Skeletal muscle tissue (tissue), 4 donors: Measurements from ENCODE around the gene TCP11. TPM values are rescaled to one million over a fixed set of nuclear protein-coding genes. Genes with fewer than 3 reads are reported as not detected.
A peak's percentile ranks its signal among the peaks of the same experiment; 100 is the strongest.
"Not testable (repeated sequence)": the region's sequence is repeated elsewhere in the genome, so short reads cannot be mapped to it uniquely, and the experiment has no call there.

ENCODE experiments used
- H3K27ac ChIP-seq: one replicate; pipeline ENCODE4 v1.7.0; 2013; ENCODE audit warnings: mild to moderate bottlenecking, low read depth, low read length, inconsistent platforms
- H3K27me3 ChIP-seq, 3 donors: one replicate each; pipeline ENCODE4 v1.7.0; 2013; ENCODE audit warnings: low read length in 3 of 3; ENCODE audit not compliant: control insufficient read depth in 3 of 3, insufficient read depth in 3 of 3
- H3K36me3 ChIP-seq, 3 donors: one replicate each; pipeline ENCODE4 v1.7.0; 2013; ENCODE audit warnings: low read length in 3 of 3; ENCODE audit not compliant: control insufficient read depth in 3 of 3, insufficient read depth in 3 of 3
- H3K4me1 ChIP-seq, 3 donors: one replicate each; pipeline ENCODE4 v1.7.0; 2013; ENCODE audit warnings: low read length in 3 of 3, mild to moderate bottlenecking in 3 of 3; ENCODE audit not compliant: control insufficient read depth in 3 of 3, insufficient read depth in 3 of 3
- H3K4me3 ChIP-seq, 3 donors: one replicate each; pipeline ENCODE4 v1.7.0; 2013; ENCODE audit warnings: low read length in 3 of 3
- H3K9ac ChIP-seq, 3 donors: one replicate each; pipeline ENCODE4 v1.7.0; 2013; ENCODE audit warnings: low read length in 3 of 3, mild to moderate bottlenecking in 3 of 3, moderate library complexity in 2 of 3, low read depth in 1 of 3
- H3K9me3 ChIP-seq, 3 donors: one replicate each; pipeline ENCODE4 v1.7.0; 2013; ENCODE audit warnings: low read length in 3 of 3; ENCODE audit not compliant: control insufficient read depth in 3 of 3
- total RNA-seq: library from RNA; depleted of rRNA; stranded (reverse); fragments of >200 nt; gene quantifications from one replicate; pipeline ENCODE4 v1.2.3, GENCODE V29; 2014
- donor health status: Osteomylitis.

Gene TCP11
- total RNA-seq, 1 donor from 2014 or later = not detected

GRCh38 chr6:35139924-35140638, 1.1 kb downstream of the TCP11 start:
- no peak overlapping the region for H3K4me3 ChIP-seq
- H3K9ac ChIP-seq = peak overlapping the region in 1 of 3 donors; percentile 12
- no peak overlapping the region for H3K27ac ChIP-seq
- no peaks in the 10 kb centered on the region for H3K36me3 ChIP-seq
- peaks cover 0 to 5% (median 4%) of the 10 kb centered on the region in 3 donors for H3K27me3 ChIP-seq
- H3K9me3 ChIP-seq = no peaks in the 10 kb centered on the region
- peaks cover 0 to 6% (median 0%) of the 10 kb centered on the region in 3 donors for H3K4me1 ChIP-seq

DNA sequence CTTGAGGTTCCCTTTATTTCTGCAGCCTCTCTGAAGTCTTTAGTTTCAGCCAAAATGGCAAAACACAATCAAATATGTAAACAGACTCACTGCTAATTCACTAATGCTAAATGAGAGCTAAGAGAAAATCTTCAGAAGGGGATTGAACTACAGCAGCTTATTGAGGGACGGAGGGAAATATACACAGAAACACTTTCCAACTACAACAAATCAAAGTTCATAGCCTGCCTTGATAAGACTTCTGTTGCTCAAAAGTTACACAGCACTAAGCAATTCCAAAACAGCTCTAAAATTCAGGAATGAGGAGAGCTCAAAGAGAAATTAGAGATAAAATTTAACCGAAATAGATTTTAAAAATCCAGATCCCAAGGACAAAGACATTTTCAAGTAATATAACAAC, 1.7 kb downstream of the TCP11 start:
- no peak overlapping the region for H3K27ac ChIP-seq
- no peaks in the 10 kb centered on the region for H3K36me3 ChIP-seq
- H3K27me3 ChIP-seq = peaks cover 0 to 5% (median 4%) of the 10 kb centered on the region in 3 donors
- H3K9me3 ChIP-seq = no peaks in the 10 kb centered on the region
- H3K9ac ChIP-seq = no peak overlapping the region
- no peak overlapping the region for H3K4me3 ChIP-seq
- H3K4me1 ChIP-seq = peaks cover 0 to 6% (median 0%) of the 10 kb centered on the region in 3 donors

GRCh38 chr6:35138191-35138590, 2.9 kb downstream of the TCP11 start:
- not testable (repeated sequence) for H3K9ac ChIP-seq, H3K4me1 ChIP-seq, H3K27me3 ChIP-seq, H3K27ac ChIP-seq, H3K9me3 ChIP-seq, H3K4me3 ChIP-seq, H3K36me3 ChIP-seq

GRCh38 chr6:35136185-35136584, 5.0 kb downstream of the TCP11 start:
- H3K27ac ChIP-seq = no peak overlapping the region
- no peaks in the 10 kb centered on the region for H3K9me3 ChIP-seq
- H3K4me3 ChIP-seq = no peak overlapping the region
- no peak overlapping the region for H3K9ac ChIP-seq
- H3K36me3 ChIP-seq = no peaks in the 10 kb centered on the region
- H3K4me1 ChIP-seq = peaks cover 0 to 3% (median 0%) of the 10 kb centered on the region in 3 donors
- H3K27me3 ChIP-seq = peaks cover 0 to under 1% (median under 1%) of the 10 kb centered on the region in 3 donors

DNA sequence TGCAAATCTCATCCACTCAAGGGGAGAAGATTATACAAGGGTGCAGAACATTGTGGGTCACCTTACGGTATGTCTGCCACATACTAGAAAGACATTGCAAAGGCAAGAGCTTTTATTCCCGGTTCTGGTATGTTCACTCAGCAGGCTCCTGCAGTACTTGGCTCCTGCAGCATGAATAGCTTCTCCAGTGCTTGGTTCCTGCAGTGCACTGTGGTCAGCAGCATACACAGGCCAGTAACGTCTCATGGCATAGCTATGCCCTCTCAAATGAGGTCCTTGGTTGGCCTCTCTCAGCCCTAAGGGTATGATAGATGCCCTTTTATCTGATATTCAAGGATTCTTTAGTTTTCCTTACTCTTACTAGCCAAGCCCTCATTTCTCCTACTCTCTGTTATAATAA, 12.6 kb downstream of the TCP11 start:
- no peaks in the 10 kb centered on the region for H3K9me3 ChIP-seq
- H3K27ac ChIP-seq = no peak overlapping the region
- no peak overlapping the region for H3K4me3 ChIP-seq
- no peak overlapping the region for H3K9ac ChIP-seq
- no peaks in the 10 kb centered on the region for H3K27me3 ChIP-seq
- H3K4me1 ChIP-seq = no peaks in the 10 kb centered on the region
- H3K36me3 ChIP-seq = no peaks in the 10 kb centered on the region

- H3K9me3 ChIP-seq = no peaks in the 10 kb centered on the region
- H3K9ac ChIP-seq = no peak overlapping the region
- H3K4me1 ChIP-seq = no peaks in the 10 kb centered on the region
- H3K36me3 ChIP-seq = no peaks in the 10 kb centered on the region
- H3K4me3 ChIP-seq = no peak overlapping the region
- H3K27me3 ChIP-seq = no peaks in the 10 kb centered on the region
- H3K27ac ChIP-seq = no peak overlapping the region
Measured at GRCh38 chr6:35128042-35128441, 13.1 kb downstream of the TCP11 start.

DNA sequence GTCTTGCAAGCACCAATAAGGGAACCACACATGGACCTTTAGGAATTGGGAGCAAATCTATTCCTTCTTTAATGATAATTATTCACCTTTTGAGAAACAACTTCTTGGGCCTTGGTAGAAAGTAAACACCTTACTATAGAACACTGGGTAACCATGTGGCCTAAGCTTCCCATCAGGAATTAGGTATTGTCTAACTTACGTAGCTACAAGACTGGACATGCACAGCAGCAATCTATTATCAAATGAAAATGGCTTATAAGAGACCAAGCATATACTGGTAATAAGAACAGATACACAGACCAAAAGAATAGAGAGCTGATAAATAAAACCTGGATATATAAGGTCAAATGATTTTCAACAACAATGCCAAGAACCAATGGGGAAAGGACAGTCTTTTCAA, 16.8 kb downstream of the TCP11 start:
- Histone ChIP-seq H3K27me3 (peaks cover 0 to 2% (median 0%) of the 10 kb centered on the region in 3 donors), H3K9me3 (no peaks in the 10 kb centered on the region), H3K27ac (no peak overlapping the region), H3K9ac (no peak overlapping the region), H3K36me3 (no peaks in the 10 kb centered on the region), H3K4me3 (no peak overlapping the region), H3K4me1 (no peaks in the 10 kb centered on the region)

DNA sequence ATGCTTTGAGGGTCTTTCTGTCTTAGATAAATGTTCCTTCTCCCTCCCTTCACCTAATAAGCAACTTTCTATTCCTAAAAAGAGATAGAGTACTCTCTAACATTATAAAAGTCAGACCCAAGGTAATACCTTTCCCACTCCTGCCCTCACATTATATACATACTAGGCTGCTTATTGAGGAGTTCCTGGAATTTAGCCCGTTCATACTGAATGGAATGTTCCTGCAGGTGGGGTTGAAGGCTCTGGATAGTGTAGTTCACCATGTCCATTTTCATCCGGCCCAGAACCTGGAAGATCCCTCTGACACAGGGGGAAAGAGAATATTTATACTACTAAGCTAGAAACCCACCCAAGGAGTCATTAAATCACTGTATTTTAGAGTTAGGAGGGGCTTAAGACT, 20.4 kb downstream of the TCP11 start:
- Histone ChIP-seq H3K27me3 (peaks cover 0 to 2% (median 0%) of the 10 kb centered on the region in 3 donors), H3K27ac (no peak overlapping the region), H3K36me3 (no peaks in the 10 kb centered on the region), H3K4me1 (no peaks in the 10 kb centered on the region), H3K9ac (no peak overlapping the region), H3K9me3 (no peaks in the 10 kb centered on the region), H3K4me3 (no peak overlapping the region)

DNA sequence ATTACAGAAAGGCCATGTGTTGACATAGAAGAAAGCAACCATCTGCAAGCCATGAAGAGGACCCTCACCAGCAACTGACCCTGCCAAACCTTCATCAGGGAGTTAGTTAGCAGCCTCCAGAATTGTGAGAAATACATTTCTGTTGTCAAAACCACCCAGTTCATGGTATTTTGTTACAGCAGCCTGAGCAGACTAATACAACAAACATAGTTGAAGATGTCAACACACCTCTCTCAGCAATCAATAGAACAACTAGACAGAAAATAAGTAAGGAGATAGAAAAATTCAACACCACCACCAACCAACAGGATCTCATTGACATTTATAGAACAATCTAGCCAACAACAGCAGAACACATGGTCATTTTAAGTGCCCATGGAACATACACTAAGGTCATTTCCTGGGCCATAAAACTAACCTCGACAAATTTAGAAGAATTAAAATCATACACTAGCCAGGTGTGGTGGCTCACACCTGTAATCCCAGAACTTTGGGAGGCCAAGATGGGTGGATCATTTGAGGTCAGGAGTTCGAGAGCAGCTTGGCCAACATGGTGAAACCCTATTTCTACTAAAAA, 32.7 kb downstream of the TCP11 start:
- H3K4me1 ChIP-seq = no peaks in the 10 kb centered on the region
- H3K27me3 ChIP-seq = no peaks in the 10 kb centered on the region
- H3K9ac ChIP-seq = no peak overlapping the region
- no peaks in the 10 kb centered on the region for H3K36me3 ChIP-seq
- no peak overlapping the region for H3K4me3 ChIP-seq
- H3K9me3 ChIP-seq = peaks cover 0 to 4% (median 2%) of the 10 kb centered on the region in 3 donors
- H3K27ac ChIP-seq = no peak overlapping the region

GRCh38 chr6:35107761-35108160, 33.4 kb downstream of the TCP11 start:
- H3K36me3 ChIP-seq, H3K27ac ChIP-seq, H3K4me1 ChIP-seq, H3K9ac ChIP-seq, H3K27me3 ChIP-seq, H3K4me3 ChIP-seq, H3K9me3 ChIP-seq: not testable (repeated sequence)
